IPS DF 19.7 (cell line): Measurements from ENCODE around the gene IFI30.
A peak's percentile ranks its signal among the peaks of the same experiment; 100 is the strongest.
"Not testable (repeated sequence)": the region's sequence is repeated elsewhere in the genome, so short reads cannot be mapped to it uniquely, and the experiment has no call there.

Source experiments
- DNase-seq: peaks from one replicate; pipeline ENCODE4 v3.0.0-alpha.2; 2013; ENCODE audit warnings: low read depth, low spot score

The IFI30 gene

GRCh38 chr19:18202778-18203407, 29.3 kb downstream of the IFI30 start:
- DNase-seq, result no peak

- no peak for DNase-seq
Observed at GRCh38 chr19:18203408-18203862, 29.8 kb downstream of the IFI30 start.

GRCh38 chr19:18203863-18204393, 30.3 kb downstream of the IFI30 start, which contains the start of gene RAB3A:
RAB3A (minus strand) TSS chr19:18204042; CDS start chr19:18202740, 1,302 bp downstream.
- DNase-seq, result peak; percentile 100

- no peak for DNase-seq
Observed at GRCh38 chr19:18204394-18205199, 31.0 kb downstream of the IFI30 start.

- no peak for DNase-seq
Observed at GRCh38 chr19:18205200-18205892, 31.7 kb downstream of the IFI30 start.

- no peak for DNase-seq
Observed at GRCh38 chr19:18206018-18206417, 32.4 kb downstream of the IFI30 start.

- DNase-seq, result no peak
Observed at GRCh38 chr19:18208098-18208951, 34.7 kb downstream of the IFI30 start.

GRCh38 chr19:18209912-18210311, 36.3 kb downstream of the IFI30 start:
- not testable (repeated sequence) for DNase-seq

GRCh38 chr19:18211683-18212082, 38.1 kb downstream of the IFI30 start:
- DNase-seq, result no peak

- DNase-seq, result no peak
Observed at GRCh38 chr19:18214779-18215433, 41.3 kb downstream of the IFI30 start.

GRCh38 chr19:18216789-18217188, 43.2 kb downstream of the IFI30 start:
- DNase-seq, result no peak

GRCh38 chr19:18218159-18218558, 44.5 kb downstream of the IFI30 start:
- no peak for DNase-seq

- no peak for DNase-seq
Observed at GRCh38 chr19:18218600-18218999, 45.0 kb downstream of the IFI30 start.

- DNase-seq, result no peak
Observed at GRCh38 chr19:18219911-18220631, 46.5 kb downstream of the IFI30 start.

- no peak for DNase-seq
Observed at GRCh38 chr19:18220632-18221275, 47.1 kb downstream of the IFI30 start.

- no peak for DNase-seq
Observed at GRCh38 chr19:18221815-18222725, 48.5 kb downstream of the IFI30 start.

GRCh38 chr19:18223860-18224524, 50.4 kb downstream of the IFI30 start:
- DNase-seq, result no peak
